HepG2 (cell line): ENCODE measurements around the gene PPP1R15B. TPM values are rescaled to one million over a fixed set of nuclear protein-coding genes. Genes with fewer than 3 reads are reported as not detected.

Experiments used
- AGO1 ChIP-seq: fragments of 200-400 bp; formaldehyde crosslinking; IDR thresholded peaks from 2 replicates; pipeline ENCODE4 v1.6.1; 2017; ENCODE audit warnings: mild to moderate bottlenecking, low read depth, low read length, moderate library complexity; ENCODE audit not compliant: poor library complexity, severe bottlenecking
- CENPX ChIP-seq: sonication (generic); formaldehyde crosslinking; IDR thresholded peaks from 2 replicates; pipeline ENCODE4 v1.9.0; 2021; ENCODE audit warnings: mild to moderate bottlenecking, missing genetic modification reagents, moderate library complexity
- CHCHD3 ChIP-seq: sonication (generic); formaldehyde crosslinking; IDR thresholded peaks from 2 replicates; pipeline ENCODE4 v1.8.0; 2022; ENCODE audit warnings: mild to moderate bottlenecking, missing genetic modification reagents, moderate library complexity
- GATAD1 ChIP-seq: IDR thresholded peaks from 2 replicates; pipeline ENCODE4 v1.6.1; 2016; ENCODE audit warnings: missing genetic modification reagents, missing compliant biosample characterization
- PTBP1 ChIP-seq: fragments of 200-400 bp; formaldehyde crosslinking; IDR thresholded peaks from 2 replicates; pipeline ENCODE4 v1.6.1; 2018; ENCODE audit warnings: low read length, low read depth; ENCODE audit not compliant: poor library complexity, severe bottlenecking
- TSC22D2 ChIP-seq: sonication (generic); formaldehyde crosslinking; IDR thresholded peaks from 2 replicates; pipeline ENCODE4 v1.5.1; 2020; ENCODE audit warnings: missing genetic modification reagents, mild to moderate bottlenecking, borderline replicate concordance
- YEATS4 ChIP-seq: sonication (generic); formaldehyde crosslinking; IDR thresholded peaks from 2 replicates; pipeline ENCODE4 v1.4.0; 2020; ENCODE audit warnings: missing genetic modification reagents, borderline replicate concordance
- ZMAT3 ChIP-seq: sonication (generic); formaldehyde crosslinking; conservative IDR thresholded peaks from 2 replicates; pipeline ENCODE4 v1.7.0; 2021; ENCODE audit warnings: missing genetic modification reagents
- ZNF274 ChIP-seq: sonication (generic); formaldehyde crosslinking; IDR thresholded peaks from 2 replicates; pipeline ENCODE4 v1.5.1; 2020; ENCODE audit warnings: mild to moderate bottlenecking, missing genetic modification reagents
- polyA plus RNA-seq, 8 experiments: library from polyadenylated mRNA; depleted of rRNA in 3 of 8; stranded (reverse) in 7 of 8; unstranded in 1 of 8; fragments of >200 nt; fragmentation: Illumina TruSeq in 4 of 8; extraction: Trizol in 4 of 8; gene quantifications; 2 replicates each; pipeline versions ENCODE4 v1.2.1 to v1.2.3, GENCODE V29; 2011 to 2016; ENCODE audit warnings: low read depth in 4 of 8, missing spikeins in 1 of 8, mixed read lengths in 1 of 8; ENCODE audit not compliant: insufficient read depth in 1 of 8
- total RNA-seq, 5 experiments: library from RNA; depleted of rRNA; stranded (reverse); fragments of >200 nt; fragmentation: Illumina TruSeq; extraction: Trizol; gene quantifications; 2 replicates each; pipeline ENCODE4 v1.2.3, GENCODE V29; 2016; ENCODE audit warnings: low read depth in 1 of 5
- TF ChIP-seq, protein P1 (sequence below): sonication (generic); formaldehyde crosslinking; IDR thresholded peaks from 2 replicates; pipeline ENCODE4; 2020; ENCODE audit warnings: missing genetic modification reagents, mild to moderate bottlenecking, borderline replicate concordance
- TF ChIP-seq, protein P2 (sequence below): sonication (generic); formaldehyde crosslinking; IDR thresholded peaks from 2 replicates; pipeline ENCODE4 v1.4.0; 2020; ENCODE audit warnings: missing genetic modification reagents
- TF ChIP-seq, protein P3 (sequence below): sonication (generic); formaldehyde crosslinking; IDR thresholded peaks from 2 replicates; pipeline ENCODE4 v1.9.0; 2021; ENCODE audit warnings: missing genetic modification reagents, borderline replicate concordance
- TF ChIP-seq, protein P4 (sequence below): sonication (generic); formaldehyde crosslinking; IDR thresholded peaks from 2 replicates; pipeline ENCODE4 v1.4.0; 2020; ENCODE audit warnings: missing genetic modification reagents
- TF ChIP-seq, protein P5 (sequence below): IDR thresholded peaks from 2 replicates; pipeline ENCODE4 v1.6.1; 2016; ENCODE audit warnings: mild to moderate bottlenecking
- TF ChIP-seq, protein P6 (sequence below): sonication (generic); formaldehyde crosslinking; IDR thresholded peaks from 2 replicates; pipeline ENCODE4 v1.4.0; 2020; ENCODE audit warnings: mild to moderate bottlenecking, missing genetic modification reagents, borderline replicate concordance

Gene PPP1R15B
- total and polyA plus RNA-seq, 2 of the 13 experiments (the other 11 are each of a cell fraction or from before 2014, with no cell fraction given): 13.4 to 23.8 TPM

DNA sequence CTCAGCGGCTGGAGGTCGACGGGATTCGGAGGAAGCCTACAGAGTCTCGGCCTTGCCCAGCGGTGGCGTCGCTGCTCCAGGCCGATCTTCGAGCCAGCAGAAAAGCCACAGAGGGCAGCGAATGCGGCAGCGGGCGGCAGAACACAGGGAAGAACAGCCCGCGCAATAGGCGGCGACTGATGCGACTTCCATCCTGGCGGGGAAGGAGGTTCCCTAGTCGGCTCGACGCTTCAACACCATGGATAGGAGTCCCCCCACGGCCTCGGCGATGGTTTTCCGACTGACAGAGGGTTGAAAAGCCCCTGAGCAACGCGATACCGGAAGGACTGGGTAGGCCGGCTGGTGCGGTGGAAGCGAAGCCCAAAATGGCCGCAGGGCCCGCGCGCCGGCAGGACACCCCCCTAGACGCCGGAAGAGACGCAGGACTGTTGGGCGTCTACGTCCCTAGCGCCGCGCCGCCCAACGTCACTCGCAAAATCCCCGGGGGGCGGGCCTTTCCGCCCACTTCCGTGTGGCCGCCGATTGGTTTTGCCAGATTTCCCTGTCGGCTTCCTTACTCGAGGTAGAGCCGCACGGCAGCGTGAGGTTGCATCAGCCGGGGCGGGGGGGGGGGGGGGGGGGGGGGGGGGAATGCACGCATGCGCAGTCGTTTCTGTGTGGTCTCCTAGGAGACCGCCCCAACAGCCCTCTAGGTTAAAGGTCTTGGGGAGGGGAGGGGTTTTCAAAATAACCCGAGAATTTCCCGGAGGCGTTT lies at the start of gene PPP1R15B (continued):
- TF ChIP-seq, protein P1, sequence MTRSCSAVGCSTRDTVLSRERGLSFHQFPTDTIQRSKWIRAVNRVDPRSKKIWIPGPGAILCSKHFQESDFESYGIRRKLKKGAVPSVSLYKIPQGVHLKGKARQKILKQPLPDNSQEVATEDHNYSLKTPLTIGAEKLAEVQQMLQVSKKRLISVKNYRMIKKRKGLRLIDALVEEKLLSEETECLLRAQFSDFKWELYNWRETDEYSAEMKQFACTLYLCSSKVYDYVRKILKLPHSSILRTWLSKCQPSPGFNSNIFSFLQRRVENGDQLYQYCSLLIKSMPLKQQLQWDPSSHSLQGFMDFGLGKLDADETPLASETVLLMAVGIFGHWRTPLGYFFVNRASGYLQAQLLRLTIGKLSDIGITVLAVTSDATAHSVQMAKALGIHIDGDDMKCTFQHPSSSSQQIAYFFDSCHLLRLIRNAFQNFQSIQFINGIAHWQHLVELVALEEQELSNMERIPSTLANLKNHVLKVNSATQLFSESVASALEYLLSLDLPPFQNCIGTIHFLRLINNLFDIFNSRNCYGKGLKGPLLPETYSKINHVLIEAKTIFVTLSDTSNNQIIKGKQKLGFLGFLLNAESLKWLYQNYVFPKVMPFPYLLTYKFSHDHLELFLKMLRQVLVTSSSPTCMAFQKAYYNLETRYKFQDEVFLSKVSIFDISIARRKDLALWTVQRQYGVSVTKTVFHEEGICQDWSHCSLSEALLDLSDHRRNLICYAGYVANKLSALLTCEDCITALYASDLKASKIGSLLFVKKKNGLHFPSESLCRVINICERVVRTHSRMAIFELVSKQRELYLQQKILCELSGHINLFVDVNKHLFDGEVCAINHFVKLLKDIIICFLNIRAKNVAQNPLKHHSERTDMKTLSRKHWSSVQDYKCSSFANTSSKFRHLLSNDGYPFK: peak; percentile 95
- no peak for TF ChIP-seq CHCHD3 (CRISPR knock-in tag)
- peak; percentile 77 for TF ChIP-seq YEATS4
- peak; percentile 62; the same call in 1 of the 2 replicates for TF ChIP-seq ZMAT3 (CRISPR knock-in tag)
- peak; percentile 34 for TF ChIP-seq AGO1
- TF ChIP-seq, protein P2, sequence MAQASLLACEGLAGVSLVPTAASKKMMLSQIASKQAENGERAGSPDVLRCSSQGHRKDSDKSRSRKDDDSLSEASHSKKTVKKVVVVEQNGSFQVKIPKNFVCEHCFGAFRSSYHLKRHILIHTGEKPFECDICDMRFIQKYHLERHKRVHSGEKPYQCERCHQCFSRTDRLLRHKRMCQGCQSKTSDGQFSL (CRISPR knock-in tag): peak; percentile 97
- TF ChIP-seq, protein P3, sequence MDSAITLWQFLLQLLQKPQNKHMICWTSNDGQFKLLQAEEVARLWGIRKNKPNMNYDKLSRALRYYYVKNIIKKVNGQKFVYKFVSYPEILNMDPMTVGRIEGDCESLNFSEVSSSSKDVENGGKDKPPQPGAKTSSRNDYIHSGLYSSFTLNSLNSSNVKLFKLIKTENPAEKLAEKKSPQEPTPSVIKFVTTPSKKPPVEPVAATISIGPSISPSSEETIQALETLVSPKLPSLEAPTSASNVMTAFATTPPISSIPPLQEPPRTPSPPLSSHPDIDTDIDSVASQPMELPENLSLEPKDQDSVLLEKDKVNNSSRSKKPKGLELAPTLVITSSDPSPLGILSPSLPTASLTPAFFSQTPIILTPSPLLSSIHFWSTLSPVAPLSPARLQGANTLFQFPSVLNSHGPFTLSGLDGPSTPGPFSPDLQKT: no peak; the same call in 1 of the 2 replicates
- TF ChIP-seq TSC22D2 (CRISPR knock-in tag): no peak
- no peak; the same call in 1 of the 2 replicates for TF ChIP-seq ZNF274
- TF ChIP-seq, protein P4, sequence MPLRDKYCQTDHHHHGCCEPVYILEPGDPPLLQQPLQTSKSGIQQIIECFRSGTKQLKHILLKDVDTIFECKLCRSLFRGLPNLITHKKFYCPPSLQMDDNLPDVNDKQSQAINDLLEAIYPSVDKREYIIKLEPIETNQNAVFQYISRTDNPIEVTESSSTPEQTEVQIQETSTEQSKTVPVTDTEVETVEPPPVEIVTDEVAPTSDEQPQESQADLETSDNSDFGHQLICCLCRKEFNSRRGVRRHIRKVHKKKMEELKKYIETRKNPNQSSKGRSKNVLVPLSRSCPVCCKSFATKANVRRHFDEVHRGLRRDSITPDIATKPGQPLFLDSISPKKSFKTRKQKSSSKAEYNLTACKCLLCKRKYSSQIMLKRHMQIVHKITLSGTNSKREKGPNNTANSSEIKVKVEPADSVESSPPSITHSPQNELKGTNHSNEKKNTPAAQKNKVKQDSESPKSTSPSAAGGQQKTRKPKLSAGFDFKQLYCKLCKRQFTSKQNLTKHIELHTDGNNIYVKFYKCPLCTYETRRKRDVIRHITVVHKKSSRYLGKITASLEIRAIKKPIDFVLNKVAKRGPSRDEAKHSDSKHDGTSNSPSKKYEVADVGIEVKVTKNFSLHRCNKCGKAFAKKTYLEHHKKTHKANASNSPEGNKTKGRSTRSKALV (CRISPR knock-in tag): no peak
- TF ChIP-seq, protein P5, sequence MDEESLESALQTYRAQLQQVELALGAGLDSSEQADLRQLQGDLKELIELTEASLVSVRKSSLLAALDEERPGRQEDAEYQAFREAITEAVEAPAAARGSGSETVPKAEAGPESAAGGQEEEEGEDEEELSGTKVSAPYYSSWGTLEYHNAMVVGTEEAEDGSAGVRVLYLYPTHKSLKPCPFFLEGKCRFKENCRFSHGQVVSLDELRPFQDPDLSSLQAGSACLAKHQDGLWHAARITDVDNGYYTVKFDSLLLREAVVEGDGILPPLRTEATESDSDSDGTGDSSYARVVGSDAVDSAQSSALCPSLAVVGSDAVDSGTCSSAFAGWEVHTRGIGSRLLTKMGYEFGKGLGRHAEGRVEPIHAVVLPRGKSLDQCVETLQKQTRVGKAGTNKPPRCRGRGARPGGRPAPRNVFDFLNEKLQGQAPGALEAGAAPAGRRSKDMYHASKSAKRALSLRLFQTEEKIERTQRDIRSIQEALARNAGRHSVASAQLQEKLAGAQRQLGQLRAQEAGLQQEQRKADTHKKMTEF (CRISPR knock-in tag): peak; percentile 89
- no peak for TF ChIP-seq CENPX
- TF ChIP-seq, protein P6, sequence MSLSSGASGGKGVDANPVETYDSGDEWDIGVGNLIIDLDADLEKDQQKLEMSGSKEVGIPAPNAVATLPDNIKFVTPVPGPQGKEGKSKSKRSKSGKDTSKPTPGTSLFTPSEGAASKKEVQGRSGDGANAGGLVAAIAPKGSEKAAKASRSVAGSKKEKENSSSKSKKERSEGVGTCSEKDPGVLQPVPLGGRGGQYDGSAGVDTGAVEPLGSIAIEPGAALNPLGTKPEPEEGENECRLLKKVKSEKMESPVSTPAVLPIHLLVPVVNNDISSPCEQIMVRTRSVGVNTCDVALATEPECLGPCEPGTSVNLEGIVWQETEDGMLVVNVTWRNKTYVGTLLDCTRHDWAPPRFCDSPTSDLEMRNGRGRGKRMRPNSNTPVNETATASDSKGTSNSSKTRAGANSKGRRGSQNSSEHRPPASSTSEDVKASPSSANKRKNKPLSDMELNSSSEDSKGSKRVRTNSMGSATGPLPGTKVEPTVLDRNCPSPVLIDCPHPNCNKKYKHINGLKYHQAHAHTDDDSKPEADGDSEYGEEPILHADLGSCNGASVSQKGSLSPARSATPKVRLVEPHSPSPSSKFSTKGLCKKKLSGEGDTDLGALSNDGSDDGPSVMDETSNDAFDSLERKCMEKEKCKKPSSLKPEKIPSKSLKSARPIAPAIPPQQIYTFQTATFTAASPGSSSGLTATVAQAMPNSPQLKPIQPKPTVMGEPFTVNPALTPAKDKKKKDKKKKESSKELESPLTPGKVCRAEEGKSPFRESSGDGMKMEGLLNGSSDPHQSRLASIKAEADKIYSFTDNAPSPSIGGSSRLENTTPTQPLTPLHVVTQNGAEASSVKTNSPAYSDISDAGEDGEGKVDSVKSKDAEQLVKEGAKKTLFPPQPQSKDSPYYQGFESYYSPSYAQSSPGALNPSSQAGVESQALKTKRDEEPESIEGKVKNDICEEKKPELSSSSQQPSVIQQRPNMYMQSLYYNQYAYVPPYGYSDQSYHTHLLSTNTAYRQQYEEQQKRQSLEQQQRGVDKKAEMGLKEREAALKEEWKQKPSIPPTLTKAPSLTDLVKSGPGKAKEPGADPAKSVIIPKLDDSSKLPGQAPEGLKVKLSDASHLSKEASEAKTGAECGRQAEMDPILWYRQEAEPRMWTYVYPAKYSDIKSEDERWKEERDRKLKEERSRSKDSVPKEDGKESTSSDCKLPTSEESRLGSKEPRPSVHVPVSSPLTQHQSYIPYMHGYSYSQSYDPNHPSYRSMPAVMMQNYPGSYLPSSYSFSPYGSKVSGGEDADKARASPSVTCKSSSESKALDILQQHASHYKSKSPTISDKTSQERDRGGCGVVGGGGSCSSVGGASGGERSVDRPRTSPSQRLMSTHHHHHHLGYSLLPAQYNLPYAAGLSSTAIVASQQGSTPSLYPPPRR (CRISPR knock-in tag): peak; percentile 27; the same call in 1 of the 2 replicates
- peak; percentile 81 for TF ChIP-seq GATAD1
- TF ChIP-seq PTBP1: no peak
